Measurements from ENCODE around the gene SYNCRIP. TPM values are rescaled to one million over a fixed set of nuclear protein-coding genes. Genes with fewer than 3 reads are reported as not detected.

Gene SYNCRIP
- total RNA-seq, 1 donor from 2014 or later = 25.3 TPM

DNA sequence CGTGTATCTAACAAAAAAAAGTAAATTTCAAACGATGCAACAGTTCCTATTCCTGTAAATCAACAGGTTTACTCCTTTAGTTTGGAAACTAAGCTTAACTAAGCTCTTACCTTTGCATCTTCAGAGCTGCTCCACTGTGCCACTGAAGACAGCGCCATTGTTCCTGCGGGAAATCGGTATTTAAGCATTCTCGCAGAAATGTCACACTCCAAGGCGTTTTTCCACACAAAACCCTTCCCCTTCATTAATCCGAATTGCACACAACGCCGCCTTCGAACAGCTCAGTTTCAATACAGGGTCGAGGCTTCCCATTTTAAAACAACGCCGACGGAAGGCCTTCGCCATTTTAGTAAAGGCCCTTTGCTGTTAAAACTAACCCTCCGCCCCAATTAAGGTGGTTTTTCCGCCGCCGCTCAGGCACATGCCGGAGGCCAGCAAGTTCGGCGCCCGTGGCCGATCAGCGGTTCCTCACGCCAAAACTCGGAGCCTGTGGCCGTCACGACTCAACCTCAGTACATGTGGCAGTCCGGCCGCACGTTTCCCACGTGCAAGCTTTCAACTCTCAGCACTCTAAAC is 35.4 kb upstream of the SYNCRIP start:
- Histone ChIP-seq H3K27ac (peak overlapping the region; percentile 91 to 94), H3K4me3 (peak overlapping the region; percentile 90), H3K4me1 (peaks cover 0 to 22% of the 10 kb centered on the region in 2 donors), H3K9me3 (no peaks in the 10 kb centered on the region), H3K27me3 (no peaks in the 10 kb centered on the region), H3K36me3 (peaks cover 0 to 3% of the 10 kb centered on the region in 2 donors)
- TF ChIP-seq, protein P1, sequence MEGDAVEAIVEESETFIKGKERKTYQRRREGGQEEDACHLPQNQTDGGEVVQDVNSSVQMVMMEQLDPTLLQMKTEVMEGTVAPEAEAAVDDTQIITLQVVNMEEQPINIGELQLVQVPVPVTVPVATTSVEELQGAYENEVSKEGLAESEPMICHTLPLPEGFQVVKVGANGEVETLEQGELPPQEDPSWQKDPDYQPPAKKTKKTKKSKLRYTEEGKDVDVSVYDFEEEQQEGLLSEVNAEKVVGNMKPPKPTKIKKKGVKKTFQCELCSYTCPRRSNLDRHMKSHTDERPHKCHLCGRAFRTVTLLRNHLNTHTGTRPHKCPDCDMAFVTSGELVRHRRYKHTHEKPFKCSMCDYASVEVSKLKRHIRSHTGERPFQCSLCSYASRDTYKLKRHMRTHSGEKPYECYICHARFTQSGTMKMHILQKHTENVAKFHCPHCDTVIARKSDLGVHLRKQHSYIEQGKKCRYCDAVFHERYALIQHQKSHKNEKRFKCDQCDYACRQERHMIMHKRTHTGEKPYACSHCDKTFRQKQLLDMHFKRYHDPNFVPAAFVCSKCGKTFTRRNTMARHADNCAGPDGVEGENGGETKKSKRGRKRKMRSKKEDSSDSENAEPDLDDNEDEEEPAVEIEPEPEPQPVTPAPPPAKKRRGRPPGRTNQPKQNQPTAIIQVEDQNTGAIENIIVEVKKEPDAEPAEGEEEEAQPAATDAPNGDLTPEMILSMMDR (IDR thresholded peaks at IDR 0.05) = no peak
- intact Hi-C loops (cut with DNase I) = loop anchor here (1.0 to 10.0 kb wide), 5 partner anchors 35 to 1477 kb away; partner anchors contain the start of genes SNX14 and ZNF292
- DNase-seq (ENCODE audit: low spot score in 2 of 2) = no peak

DNA sequence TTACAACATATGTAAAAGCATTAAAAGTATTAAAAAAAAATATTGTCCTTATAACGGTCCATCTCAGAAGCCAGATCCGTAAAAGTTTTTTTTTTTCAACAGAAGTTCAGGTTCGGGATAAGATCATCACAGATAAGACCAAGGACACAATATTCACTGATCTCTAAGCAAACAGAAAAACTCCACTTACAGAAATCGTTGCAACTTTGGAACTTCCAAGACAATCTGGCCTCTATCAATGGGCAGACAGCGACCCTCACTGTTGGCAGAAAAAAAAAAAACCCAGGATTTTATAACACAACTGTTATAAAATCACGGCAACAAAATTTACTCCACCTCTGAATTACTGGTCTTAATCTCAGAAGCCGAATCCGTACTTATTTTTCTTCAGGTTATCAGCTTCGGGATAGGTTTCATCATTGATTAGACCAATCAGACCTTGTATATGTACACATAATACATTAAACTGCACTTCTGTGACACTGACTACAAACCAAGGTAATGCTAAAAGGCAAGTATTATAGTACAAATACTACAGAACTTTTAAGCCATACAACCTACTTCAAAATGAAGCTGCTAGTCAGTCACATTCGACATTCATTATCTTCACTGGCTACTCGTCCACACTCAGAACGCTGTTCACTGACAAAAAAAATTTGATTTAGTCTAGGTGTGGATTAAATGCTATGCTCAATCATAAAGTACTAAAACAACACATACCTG is 34.7 kb upstream of the SYNCRIP start:
- H3K9me3 ChIP-seq = no peaks in the 10 kb centered on the region
- intact Hi-C loops (cut with DNase I) = loop anchor here (10.0 kb wide), 1 partner anchor 213 kb away; no protein-coding TSS in a partner anchor
- DNase-seq (ENCODE audit: low spot score in 2 of 2) = no peak
- H3K4me1 ChIP-seq = peaks cover 0 to 22% of the 10 kb centered on the region in 2 donors
- peaks cover 0 to 3% of the 10 kb centered on the region in 2 donors for H3K36me3 ChIP-seq
- TF ChIP-seq, protein P1 (IDR thresholded peaks at IDR 0.05) = peak in 1 of 3 experiments; percentile 39
- no peaks in the 10 kb centered on the region for H3K27me3 ChIP-seq
- H3K27ac ChIP-seq = peak overlapping the region; percentile 91 to 94
- peak overlapping the region; percentile 90 for H3K4me3 ChIP-seq

DNA sequence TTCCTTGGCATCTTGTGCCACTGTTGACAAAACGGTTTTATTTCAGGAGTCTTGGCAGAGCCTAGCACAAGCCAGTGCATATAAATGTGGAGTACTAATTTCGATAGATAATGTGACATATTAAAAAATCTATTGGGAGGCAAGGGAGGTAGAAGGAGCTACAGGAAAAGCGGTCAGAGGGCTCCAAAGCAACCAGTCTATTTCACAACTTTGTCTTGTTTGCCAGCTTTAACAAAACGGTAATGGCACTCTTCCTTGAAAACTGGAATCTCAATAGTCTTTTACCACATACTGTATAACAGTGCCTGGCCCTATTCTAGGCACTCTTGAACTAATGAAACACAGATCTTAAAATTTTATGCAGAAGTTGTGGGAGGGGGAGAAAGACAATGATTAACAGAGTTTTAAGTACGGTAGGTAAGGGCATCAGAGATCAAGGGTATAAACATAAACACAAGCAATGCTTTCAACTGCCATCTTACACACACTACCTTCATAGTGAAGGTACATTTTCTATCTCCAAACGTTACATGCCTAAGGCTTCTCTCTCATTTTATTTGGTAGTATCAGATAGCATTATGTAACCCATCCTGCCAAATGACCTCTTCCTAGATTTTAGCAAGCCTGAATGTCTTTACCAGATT is 33.5 kb upstream of the SYNCRIP start:
- H3K27ac ChIP-seq = peak overlapping the region; percentile 5 to 49
- peaks cover 0 to 22% of the 10 kb centered on the region in 2 donors for H3K4me1 ChIP-seq
- TF ChIP-seq, protein P1 (IDR thresholded peaks at IDR 0.05) = no peak

DNA sequence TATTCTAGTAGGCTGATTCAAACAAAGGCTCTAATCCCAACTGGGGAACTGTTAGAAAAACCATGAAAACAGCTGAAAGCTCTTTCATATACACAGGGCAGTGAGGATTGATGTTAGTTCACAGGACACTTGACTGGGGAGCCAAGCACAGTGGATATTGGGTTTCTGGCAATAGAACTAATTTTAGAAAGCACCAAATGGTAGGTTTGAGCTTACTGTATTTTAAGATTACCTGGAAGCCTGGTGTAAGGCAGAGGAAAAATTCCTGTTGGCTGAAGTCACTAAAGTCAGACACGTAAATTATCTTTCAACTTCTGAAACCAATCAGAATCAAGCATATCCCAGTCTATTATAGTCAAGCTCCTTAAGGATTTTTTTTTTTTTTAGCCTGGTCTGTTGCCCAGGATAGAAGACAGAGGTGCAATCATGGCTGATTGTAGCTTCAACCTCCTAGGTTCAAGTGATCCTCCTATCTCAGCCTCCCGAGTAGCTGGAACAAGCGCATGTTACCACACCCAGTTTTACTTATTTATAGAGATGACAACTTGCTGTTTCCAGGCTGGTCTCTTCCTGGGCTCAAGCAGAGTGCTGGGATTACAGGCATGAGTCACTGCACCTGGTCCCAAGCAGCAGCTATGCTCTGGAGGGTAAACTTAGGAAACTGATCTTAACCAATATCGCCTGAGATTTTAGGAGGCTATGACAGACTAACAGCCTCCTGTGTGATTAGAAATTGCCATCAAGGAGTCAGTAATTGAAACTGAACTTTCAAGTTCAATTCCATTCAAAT is 32.5 kb upstream of the SYNCRIP start:
- no peaks in the 10 kb centered on the region for H3K27me3 ChIP-seq
- no peak for DNase-seq (ENCODE audit: low spot score in 2 of 2)
- H3K4me1 ChIP-seq = peaks cover 0 to 26% of the 10 kb centered on the region in 2 donors
- peak overlapping the region; percentile 90 for H3K4me3 ChIP-seq
- intact Hi-C loops (cut with DNase I) = loop anchor here (10.0 kb wide), 1 partner anchor 210 kb away; no protein-coding TSS in a partner anchor
- peaks cover 0 to 8% of the 10 kb centered on the region in 2 donors for H3K36me3 ChIP-seq
- H3K9me3 ChIP-seq = no peaks in the 10 kb centered on the region
- TF ChIP-seq, protein P1 (IDR thresholded peaks at IDR 0.05) = no peak
- H3K27ac ChIP-seq = peak overlapping the region in 1 of 2 donors; percentile 49

More for the DNA sequence above, 33.5 kb upstream of the SYNCRIP start:
- Histone ChIP-seq H3K9me3 (no peaks in the 10 kb centered on the region), H3K36me3 (peaks cover 0 to 8% of the 10 kb centered on the region in 2 donors), H3K4me3 (peak overlapping the region; percentile 90), H3K27me3 (no peaks in the 10 kb centered on the region)
- intact Hi-C loops (cut with DNase I) = loop anchor here (10.0 kb wide), 1 partner anchor 211 kb away; no protein-coding TSS in a partner anchor
- no peak for DNase-seq (ENCODE audit: low spot score in 2 of 2)

DNA sequence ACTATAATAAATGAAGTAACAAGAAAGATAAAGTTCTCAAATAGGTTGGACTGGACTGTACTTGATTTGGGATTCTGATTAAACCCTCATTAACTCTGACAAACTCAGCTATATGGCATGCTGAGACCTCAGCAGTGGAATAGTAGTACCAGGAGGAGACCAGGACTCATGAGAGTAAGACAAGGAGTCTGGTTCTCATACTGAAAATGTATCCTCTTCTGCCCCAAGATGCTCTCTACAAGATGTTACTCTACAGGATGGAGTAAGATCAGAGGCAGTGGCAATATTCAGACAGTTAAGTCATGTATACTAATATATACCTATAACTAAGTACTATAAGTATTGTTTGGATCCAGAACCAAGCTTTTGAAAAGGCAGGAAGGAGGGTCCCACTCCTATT is 31.9 kb upstream of the SYNCRIP start:
- H3K27me3 ChIP-seq = no peaks in the 10 kb centered on the region
- H3K27ac ChIP-seq = peak overlapping the region; percentile 4 to 49
- intact Hi-C loops (cut with DNase I) = loop anchor here (10.0 kb wide), 1 partner anchor 210 kb away; no protein-coding TSS in a partner anchor
- H3K4me1 ChIP-seq = peaks cover 0 to 26% of the 10 kb centered on the region in 2 donors
- H3K4me3 ChIP-seq = peak overlapping the region; percentile 5 to 90
- H3K9me3 ChIP-seq = no peaks in the 10 kb centered on the region
- H3K36me3 ChIP-seq = peaks cover 0 to 8% of the 10 kb centered on the region in 2 donors
- TF ChIP-seq, protein P1 (IDR thresholded peaks at IDR 0.05) = no peak
- no peak for DNase-seq (ENCODE audit: low spot score in 2 of 2)

All from ascending aorta (tissue), 2 donors.